Activated B cell treated with CpG ODN at 0.5 μM for 24 hours (primary cell): ENCODE results near the gene STPG3. TPM values are rescaled to one million over a fixed set of nuclear protein-coding genes. Genes with fewer than 3 reads are reported as not detected.

Experiments used
- ATAC-seq: fragments of 200-7000 bp; cut with Tn5 transposase; one replicate; pipeline ENCODE4 v1.10.0; 2021; ENCODE audit warnings: low read depth, mild to moderate bottlenecking, moderate library complexity
- CTCF ChIA-PET: fragments of 350-600 bp; sonication (Branson Sonifier 250); formaldehyde crosslinking; loops from one replicate; lab custom pipeline; 2021; ENCODE audit warnings: antibody characterized with exemption; lab: Charles Lee
- POLR2A ChIA-PET: fragments of 350-600 bp; sonication (Branson Sonifier 250); formaldehyde crosslinking; loops from one replicate; lab custom pipeline; 2021; ENCODE audit warnings: antibody characterized with exemption; lab: Charles Lee
- DNase-seq: peaks from one replicate; pipeline ENCODE4 v3.0.0; 2022
- H3K27ac Mint-ChIP-seq: one replicate; pipeline ENCODE4 v1.8.0; 2020; ENCODE audit warnings: mixed read lengths
- H3K27me3 Mint-ChIP-seq: one replicate; pipeline ENCODE4 v1.8.0; 2021; ENCODE audit warnings: mixed read lengths
- H3K36me3 Mint-ChIP-seq: one replicate; pipeline ENCODE4 v1.8.0; 2021; ENCODE audit warnings: low read depth, mixed read lengths
- H3K4me1 Mint-ChIP-seq: one replicate; pipeline ENCODE4 v1.8.0; 2021; ENCODE audit warnings: mixed read lengths
- H3K4me3 Mint-ChIP-seq: one replicate; pipeline ENCODE4 v1.8.0; 2020; ENCODE audit warnings: mild to moderate bottlenecking, mixed read lengths
- H3K9me3 Mint-ChIP-seq: one replicate; pipeline ENCODE4 v1.8.0; 2020; ENCODE audit warnings: mixed read lengths
- CTCF ChIP-seq: fragments of 200-600 bp; IDR thresholded peaks from one replicate; pipeline ENCODE4 v1.8.0; 2022; ENCODE audit warnings: antibody characterized with exemption, mild to moderate bottlenecking
- intact Hi-C: fragments of 100-400 bp; cut with micrococcal nuclease; formaldehyde crosslinking; loops from one replicate; pipeline ENCODE4 v1.15.1; 2024
- total RNA-seq: library from RNA; stranded (reverse); gene quantifications from 2 replicates; pipeline ENCODE4 v1.2.3, GENCODE V29; 2022

Gene STPG3
- total RNA-seq, 1 donor from 2014 or later: not detected

DNA sequence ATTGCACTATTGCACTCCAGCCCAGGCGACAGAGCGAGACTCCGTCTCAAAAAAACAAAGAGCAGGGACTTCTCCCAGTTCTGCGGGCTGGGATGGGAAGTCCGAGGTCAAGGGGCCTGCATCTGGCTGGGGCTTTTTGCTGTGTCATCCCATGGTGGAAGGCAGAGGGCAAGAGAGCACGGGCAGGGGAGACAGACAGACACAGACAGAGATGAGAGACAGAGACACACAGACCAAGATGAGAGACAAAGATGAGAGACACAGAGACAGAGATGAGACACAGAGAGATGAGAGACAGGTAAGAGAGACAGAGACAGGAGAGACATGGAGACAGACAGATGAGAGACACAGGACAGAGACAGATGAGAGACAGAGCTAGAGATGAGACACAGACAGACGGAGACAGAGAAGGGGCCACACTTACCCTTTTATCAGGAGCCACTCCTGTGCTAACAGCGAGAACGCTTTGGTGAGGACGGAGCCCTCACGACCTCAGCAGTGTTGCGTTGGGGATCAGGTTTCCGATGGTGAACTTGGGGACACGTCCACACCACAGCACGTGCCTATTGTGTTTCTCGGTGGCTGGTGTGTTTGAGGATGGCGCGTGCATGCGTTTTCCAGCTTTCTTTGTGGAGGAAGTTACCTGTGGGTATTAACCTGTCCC lies 17.6 kb downstream of the STPG3 start:
- ChIA-PET POLR2A (interaction anchor here (0.6 to 3.2 kb wide), 8 partner anchors 9 to 136 kb away, joined by 3 to 20 read pairs (median 6); partner anchors contain the start of genes TOR4A and TUBB4B), CTCF (interaction anchor here (1.0 kb wide), 1 partner anchor 32 kb away, joined by 3 read pairs; no protein-coding TSS in a partner anchor)
- peaks cover 47% of the 10 kb centered on the region for H3K36me3 Mint-ChIP-seq
- intact Hi-C loops: loop anchor here (1.0 to 2.0 kb wide), 2 partner anchors 13 to 28 kb away; partner anchors contain the start of genes NELFB and TUBB4B
- no peaks in the 10 kb centered on the region for H3K9me3 Mint-ChIP-seq
- no peak for TF ChIP-seq CTCF
- no peaks in the 10 kb centered on the region for H3K27me3 Mint-ChIP-seq
- H3K4me3 Mint-ChIP-seq: peak overlapping the region; percentile 33
- DNase-seq: no peak
- ATAC-seq: no peak
- H3K4me1 Mint-ChIP-seq: peaks cover 36% of the 10 kb centered on the region
- peak overlapping the region; percentile 44 for H3K27ac Mint-ChIP-seq

DNA sequence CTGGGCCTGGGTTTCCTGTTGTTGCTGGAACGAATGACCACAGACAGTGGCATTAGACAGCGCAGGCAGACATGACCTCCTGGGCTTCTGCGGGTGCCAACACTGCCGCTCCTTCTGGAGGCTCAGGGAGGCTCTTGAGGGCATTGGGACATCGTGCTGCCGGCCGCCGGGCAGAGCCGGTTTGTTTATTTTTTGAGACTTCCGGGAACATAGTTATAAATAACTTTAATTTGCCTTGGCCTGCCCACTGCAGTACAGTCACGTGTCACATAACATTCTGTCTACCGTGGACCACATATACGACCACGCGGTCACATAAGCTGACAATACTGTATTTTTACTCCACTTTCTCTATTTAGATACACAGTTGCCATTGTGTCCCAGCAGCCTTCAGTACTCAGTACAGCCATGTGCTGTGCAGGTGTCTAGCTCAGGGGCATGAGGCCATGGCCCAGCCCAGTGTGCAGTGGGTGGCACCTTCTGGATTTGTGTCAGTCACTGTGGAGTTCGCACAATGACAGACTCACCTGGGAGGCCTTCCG lies 18.2 kb downstream of the STPG3 start:
- CTCF ChIA-PET: interaction anchor here (1.0 kb wide), 1 partner anchor 33 kb away, joined by 3 read pairs; no protein-coding TSS in a partner anchor
- Mint-ChIP-seq H3K27ac (peak overlapping the region; percentile 44), H3K36me3 (peaks cover 41% of the 10 kb centered on the region), H3K9me3 (no peaks in the 10 kb centered on the region), H3K27me3 (no peaks in the 10 kb centered on the region), H3K4me1 (peaks cover 39% of the 10 kb centered on the region), H3K4me3 (peak overlapping the region; percentile 33)
- ATAC-seq (peak; percentile 9), DNase-seq (no peak)
- POLR2A ChIA-PET: interaction anchor here (0.7 to 3.2 kb wide), 6 partner anchors 8 to 183 kb away, joined by 3 to 20 read pairs (median 4); partner anchors contain the start of genes MAN1B1, TOR4A and TUBB4B
- intact Hi-C loops: loop anchor here (2.0 kb wide), 1 partner anchor 29 kb away; the partner anchor contains the start of gene TUBB4B
- TF ChIP-seq CTCF: no peak

- no peak overlapping the region for H3K4me3 Mint-ChIP-seq
- CTCF ChIA-PET: no interaction called here
- DNase-seq: no peak
- H3K9me3 Mint-ChIP-seq: no peaks in the 10 kb centered on the region
- H3K27ac Mint-ChIP-seq: no peak overlapping the region
- intact Hi-C loops: no loop called here
- ATAC-seq: no peak
- POLR2A ChIA-PET: interaction anchor here (0.6 kb wide), 1 partner anchor 723 kb away, joined by 3 read pairs; no protein-coding TSS in a partner anchor
- no peak for TF ChIP-seq CTCF
- H3K27me3 Mint-ChIP-seq: no peaks in the 10 kb centered on the region
- H3K4me1 Mint-ChIP-seq: peaks cover 57% of the 10 kb centered on the region
- H3K36me3 Mint-ChIP-seq: peaks cover 34% of the 10 kb centered on the region
These were observed 20.0 kb downstream of the STPG3 start for GRCh38 chr9:137270929-137271695.

DNA sequence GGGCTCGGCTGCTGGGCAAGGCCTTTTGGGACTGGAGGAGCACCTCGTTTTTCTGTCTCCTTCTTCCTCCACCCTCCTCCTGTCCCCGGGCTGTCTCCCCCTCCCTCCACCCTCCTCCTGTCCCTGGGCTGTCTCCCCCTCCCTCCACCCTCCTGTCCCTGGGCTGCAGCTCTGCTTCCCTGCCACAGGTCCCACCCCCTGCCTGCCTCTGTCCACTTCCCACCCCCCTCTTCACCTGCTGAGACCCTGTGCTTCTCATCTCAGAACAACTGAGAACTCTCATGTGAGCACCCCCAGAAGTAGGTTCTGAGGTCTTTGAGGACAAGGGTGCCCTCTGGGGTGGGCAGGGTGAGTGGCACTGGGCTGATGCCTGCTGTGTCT lies 20.6 kb downstream of the STPG3 start:
- POLR2A ChIA-PET: interaction anchor here (0.6 kb wide), 1 partner anchor 724 kb away, joined by 3 read pairs; no protein-coding TSS in a partner anchor
- no peak for TF ChIP-seq CTCF
- CTCF ChIA-PET: no interaction called here
- intact Hi-C loops: no loop called here
- ATAC-seq (no peak), DNase-seq (no peak)
- Mint-ChIP-seq H3K4me1 (peaks cover 59% of the 10 kb centered on the region), H3K27me3 (no peaks in the 10 kb centered on the region), H3K4me3 (no peak overlapping the region), H3K36me3 (peaks cover 34% of the 10 kb centered on the region), H3K9me3 (no peaks in the 10 kb centered on the region), H3K27ac (no peak overlapping the region)
